ENCODE data around the gene ERC2.

Gene ERC2

DNA sequence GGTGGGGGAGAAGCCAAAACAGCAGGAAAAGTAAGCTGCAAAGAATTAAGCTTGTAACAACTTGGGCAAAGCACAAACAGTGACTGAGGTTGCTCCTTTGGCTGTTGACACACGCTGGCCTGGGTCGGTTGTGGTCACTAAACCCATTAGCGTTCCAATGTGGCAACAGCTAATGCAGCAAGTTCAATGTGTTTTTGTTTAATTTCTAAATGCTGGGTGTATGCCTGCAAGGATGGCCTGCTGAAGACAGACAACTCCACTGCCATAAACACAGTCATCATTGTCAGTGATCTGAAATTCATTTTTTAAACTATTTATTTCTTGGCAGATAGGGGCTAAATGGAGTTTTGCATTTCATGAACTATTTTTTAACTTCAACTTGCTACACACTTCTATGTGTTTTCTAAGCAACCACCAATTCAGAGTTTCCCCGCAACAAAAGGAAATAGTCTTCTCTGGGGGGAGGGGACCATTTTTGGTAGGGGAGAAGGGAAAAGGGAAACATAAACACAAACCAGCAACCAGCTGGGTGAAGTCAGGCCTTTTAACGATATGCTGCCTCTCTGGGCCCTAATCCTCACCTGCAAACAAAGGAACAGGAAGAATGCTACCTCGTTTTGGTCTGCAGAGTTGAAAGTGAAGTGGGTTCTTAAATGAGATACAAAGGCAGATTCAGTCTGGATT lies 946.4 kb downstream of the ERC2 start:
- H3K4me1 ChIP-seq (ENCODE audit: insufficient read depth, low read length) = peaks cover 28% of the 10 kb centered on the region
- no peaks in the 10 kb centered on the region for H3K36me3 ChIP-seq (ENCODE audit: insufficient read depth, low read depth, low read length)
- 0 out of 2 replicates have a peak overlapping the region, but pooled peaks have one; percentile 10 for H3K4me3 ChIP-seq (ENCODE audit: low read length)
- H3K27me3 ChIP-seq (ENCODE audit: insufficient read depth, low read length) = no peaks in the 10 kb centered on the region; the same call in 1 of the 2 replicates
- H3K9me3 ChIP-seq (ENCODE audit: insufficient read depth, low read depth, low read length) = no peaks in the 10 kb centered on the region
- peak overlapping the region; percentile 16 for H3K27ac ChIP-seq (ENCODE audit: low read length)
- H3K9ac ChIP-seq (ENCODE audit: low read depth, low read length) = peak overlapping the region; percentile 32; the same call in 1 of the 2 replicates

DNA sequence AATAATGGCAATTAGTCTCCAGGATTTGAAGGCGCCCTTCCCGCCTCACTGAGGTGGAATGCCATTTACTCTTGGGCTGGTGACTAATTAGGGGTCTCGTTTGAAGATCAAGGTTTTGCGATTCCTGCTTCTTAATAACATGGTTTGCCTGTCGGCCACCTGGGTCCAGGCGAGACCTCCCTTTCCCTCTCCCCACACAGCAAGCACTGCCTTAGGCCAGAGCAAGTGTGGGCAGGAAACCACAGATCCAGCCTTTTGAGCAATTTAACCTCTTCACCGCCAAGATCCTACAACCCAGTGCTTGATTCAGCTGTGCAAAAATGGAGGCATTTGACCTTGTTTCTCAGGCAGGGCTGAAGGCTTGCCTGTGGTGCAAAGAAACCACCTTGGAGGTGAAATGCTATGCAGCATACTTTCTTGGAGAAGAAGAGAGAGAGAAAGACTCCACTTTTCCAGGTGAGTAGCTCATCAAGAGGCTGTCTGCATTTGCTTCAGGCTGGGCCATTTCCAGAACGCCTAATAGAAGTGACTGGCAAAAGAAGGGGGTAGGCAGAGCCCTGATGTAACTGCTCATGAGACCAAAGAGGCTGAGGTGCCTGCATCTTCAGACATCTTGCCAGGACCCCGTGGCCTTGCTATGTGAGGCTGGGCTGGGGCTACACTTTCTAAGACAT lies 947.1 kb downstream of the ERC2 start:
- no peaks in the 10 kb centered on the region for H3K9me3 ChIP-seq (ENCODE audit: insufficient read depth, low read depth, low read length)
- peaks cover 33% of the 10 kb centered on the region for H3K4me1 ChIP-seq (ENCODE audit: insufficient read depth, low read length)
- H3K27ac ChIP-seq (ENCODE audit: low read length) = no peak overlapping the region
- H3K9ac ChIP-seq (ENCODE audit: low read depth, low read length) = peak overlapping the region; percentile 0; the same call in 1 of the 2 replicates
- H3K36me3 ChIP-seq (ENCODE audit: insufficient read depth, low read depth, low read length) = no peaks in the 10 kb centered on the region
- no peaks in the 10 kb centered on the region; the same call in 1 of the 2 replicates for H3K27me3 ChIP-seq (ENCODE audit: insufficient read depth, low read length)
- H3K4me3 ChIP-seq (ENCODE audit: low read length) = no peak overlapping the region

DNA sequence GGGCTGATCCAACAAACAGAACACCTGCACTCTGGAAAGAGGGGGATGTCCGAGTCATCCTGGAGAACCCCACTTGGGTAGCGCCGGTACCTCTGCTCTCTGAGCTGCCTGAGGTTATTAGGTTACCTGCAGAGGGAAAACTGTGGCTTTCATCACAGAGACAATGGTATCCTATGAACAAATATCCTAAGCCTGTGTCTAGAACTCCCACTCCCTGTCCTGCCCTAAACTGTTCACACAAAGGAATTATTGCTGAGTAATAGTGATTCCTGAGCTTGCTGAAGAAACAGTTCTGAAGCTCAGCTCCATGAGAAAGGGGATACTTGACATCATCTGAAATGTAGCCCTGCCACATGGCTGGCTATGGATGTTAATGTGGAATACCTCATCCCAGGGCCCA lies 949.2 kb downstream of the ERC2 start:
- no peaks in the 10 kb centered on the region for H3K36me3 ChIP-seq (ENCODE audit: insufficient read depth, low read depth, low read length)
- no peak overlapping the region for H3K27ac ChIP-seq (ENCODE audit: low read length)
- no peak overlapping the region for H3K9ac ChIP-seq (ENCODE audit: low read depth, low read length)
- no peaks in the 10 kb centered on the region; the same call in 1 of the 2 replicates for H3K27me3 ChIP-seq (ENCODE audit: insufficient read depth, low read length)
- H3K4me1 ChIP-seq (ENCODE audit: insufficient read depth, low read length) = peaks cover 37% of the 10 kb centered on the region
- no peaks in the 10 kb centered on the region for H3K9me3 ChIP-seq (ENCODE audit: insufficient read depth, low read depth, low read length)
- H3K4me3 ChIP-seq (ENCODE audit: low read length) = no peak overlapping the region

DNA sequence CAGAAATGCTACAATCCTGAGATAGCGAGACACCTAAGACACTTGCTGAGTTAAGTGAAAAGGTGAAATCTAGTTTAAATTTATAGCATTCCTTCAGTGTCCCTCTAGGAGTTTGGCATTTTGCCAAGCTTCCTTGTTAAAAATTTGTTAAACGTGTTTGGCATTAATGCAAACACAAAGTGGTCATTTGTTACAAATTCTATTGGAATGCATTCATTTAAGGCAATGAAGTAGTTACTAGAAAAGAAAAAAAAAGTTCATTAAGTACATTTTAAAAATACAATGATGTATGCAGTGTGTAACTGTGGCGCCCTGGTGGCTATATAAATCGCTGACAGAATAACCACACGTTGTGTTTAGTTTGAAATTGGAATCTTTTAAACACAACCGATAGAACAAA lies 949.8 kb downstream of the ERC2 start:
- Histone ChIP-seq H3K36me3 (ENCODE audit: insufficient read depth, low read depth, low read length) (no peaks in the 10 kb centered on the region), H3K27ac (ENCODE audit: low read length) (no peak overlapping the region), H3K9me3 (ENCODE audit: insufficient read depth, low read depth, low read length) (no peaks in the 10 kb centered on the region), H3K9ac (ENCODE audit: low read depth, low read length) (no peak overlapping the region), H3K4me3 (ENCODE audit: low read length) (no peak overlapping the region), H3K27me3 (ENCODE audit: insufficient read depth, low read length) (no peaks in the 10 kb centered on the region; the same call in 1 of the 2 replicates), H3K4me1 (ENCODE audit: insufficient read depth, low read length) (peaks cover 37% of the 10 kb centered on the region)

DNA sequence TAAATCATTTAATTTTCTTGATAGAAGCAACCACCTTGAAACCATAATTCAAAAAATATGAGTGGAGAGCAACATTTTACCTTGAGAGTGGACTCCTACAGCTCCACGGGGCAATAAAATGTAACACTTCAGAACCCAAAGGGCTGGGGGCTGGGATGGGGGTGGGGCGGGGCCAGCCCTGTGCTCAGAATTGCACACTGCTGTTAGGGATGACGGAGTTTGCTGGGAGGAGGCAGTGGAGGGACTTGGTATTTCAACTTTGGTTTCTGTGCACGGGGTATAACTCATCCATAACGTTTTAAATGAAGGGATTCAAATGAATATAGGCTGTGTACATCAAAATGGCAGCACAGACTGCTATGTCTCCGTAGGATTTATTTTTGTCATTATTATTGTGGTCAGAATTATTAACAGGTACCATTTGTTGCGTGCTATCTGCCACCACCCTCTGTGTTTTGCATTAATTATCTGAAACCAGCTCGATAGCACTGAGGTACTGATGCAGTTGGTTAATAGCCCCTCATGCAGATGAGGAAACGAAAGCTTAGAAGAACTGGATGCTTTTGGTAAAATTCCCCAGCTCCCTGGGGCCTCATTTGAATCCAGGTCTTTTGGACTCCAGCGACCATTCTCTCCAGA lies 951.8 kb downstream of the ERC2 start:
- Histone ChIP-seq H3K4me1 (ENCODE audit: insufficient read depth, low read length) (peaks cover 42% of the 10 kb centered on the region), H3K4me3 (ENCODE audit: low read length) (no peak overlapping the region), H3K27me3 (ENCODE audit: insufficient read depth, low read length) (no peaks in the 10 kb centered on the region), H3K9me3 (ENCODE audit: insufficient read depth, low read depth, low read length) (no peaks in the 10 kb centered on the region), H3K9ac (ENCODE audit: low read depth, low read length) (no peak overlapping the region), H3K27ac (ENCODE audit: low read length) (no peak overlapping the region), H3K36me3 (ENCODE audit: insufficient read depth, low read depth, low read length) (no peaks in the 10 kb centered on the region)

DNA sequence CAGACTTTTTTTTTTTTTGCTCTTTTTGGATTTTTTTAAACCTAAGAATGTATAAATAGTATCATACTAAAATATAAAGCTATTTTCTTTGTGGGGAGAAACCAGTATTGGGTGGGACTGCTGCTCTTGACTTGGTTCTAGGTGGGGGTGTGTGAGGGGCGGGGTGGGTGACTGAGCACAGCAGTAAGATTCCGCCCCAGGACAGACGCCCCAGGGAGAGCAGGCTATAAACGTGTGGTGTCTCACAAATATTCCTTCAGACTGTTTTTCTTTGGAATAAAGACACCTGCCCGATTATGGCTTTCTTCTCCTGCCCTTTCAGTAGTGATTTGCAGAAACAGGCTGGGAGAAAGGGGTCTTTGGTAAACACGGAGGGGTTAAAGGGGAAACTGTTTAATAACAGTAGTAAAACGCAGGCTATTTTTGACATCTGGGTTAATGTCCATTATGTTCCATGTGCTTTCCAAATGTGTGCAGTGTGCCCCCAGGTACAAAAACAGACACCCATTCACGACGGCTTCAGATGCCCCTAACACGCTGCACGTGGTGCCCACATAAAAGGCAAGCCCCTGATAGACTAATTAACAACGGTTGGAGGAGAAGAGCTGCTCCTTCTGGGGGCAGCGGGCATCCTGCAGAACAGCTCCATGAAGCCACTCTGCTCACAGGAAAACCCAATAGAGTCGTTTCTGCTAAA lies 952.6 kb downstream of the ERC2 start:
- H3K27me3 ChIP-seq (ENCODE audit: insufficient read depth, low read length) = no peaks in the 10 kb centered on the region
- no peaks in the 10 kb centered on the region for H3K9me3 ChIP-seq (ENCODE audit: insufficient read depth, low read depth, low read length)
- H3K4me1 ChIP-seq (ENCODE audit: insufficient read depth, low read length) = peaks cover 35% of the 10 kb centered on the region
- no peak overlapping the region for H3K27ac ChIP-seq (ENCODE audit: low read length)
- no peak overlapping the region for H3K9ac ChIP-seq (ENCODE audit: low read depth, low read length)
- H3K4me3 ChIP-seq (ENCODE audit: low read length) = no peak overlapping the region
- H3K36me3 ChIP-seq (ENCODE audit: insufficient read depth, low read depth, low read length) = no peaks in the 10 kb centered on the region

DNA sequence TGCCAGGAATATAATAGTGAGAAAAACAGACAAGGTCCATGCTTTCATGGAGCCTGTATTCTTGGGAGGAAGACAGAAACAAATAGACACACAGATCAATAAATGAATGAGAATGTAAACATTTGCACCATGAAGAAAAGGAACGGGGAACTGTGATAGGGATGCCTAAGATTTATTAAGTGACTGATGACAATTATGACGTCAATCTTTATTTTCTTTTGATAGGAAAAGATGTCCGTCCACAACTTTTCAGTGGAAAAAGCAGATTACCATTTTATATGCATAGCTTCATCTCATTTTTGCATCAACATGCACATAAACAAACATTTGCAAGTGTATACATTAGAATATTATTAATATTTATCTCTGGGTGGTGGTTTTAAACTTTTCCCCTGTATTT lies 953.3 kb downstream of the ERC2 start:
- H3K27ac ChIP-seq (ENCODE audit: low read length) = no peak overlapping the region
- no peaks in the 10 kb centered on the region for H3K27me3 ChIP-seq (ENCODE audit: insufficient read depth, low read length)
- H3K36me3 ChIP-seq (ENCODE audit: insufficient read depth, low read depth, low read length) = no peaks in the 10 kb centered on the region
- H3K9me3 ChIP-seq (ENCODE audit: insufficient read depth, low read depth, low read length) = no peaks in the 10 kb centered on the region
- no peak overlapping the region for H3K4me3 ChIP-seq (ENCODE audit: low read length)
- H3K9ac ChIP-seq (ENCODE audit: low read depth, low read length) = no peak overlapping the region
- peaks cover 33% of the 10 kb centered on the region for H3K4me1 ChIP-seq (ENCODE audit: insufficient read depth, low read length)

DNA sequence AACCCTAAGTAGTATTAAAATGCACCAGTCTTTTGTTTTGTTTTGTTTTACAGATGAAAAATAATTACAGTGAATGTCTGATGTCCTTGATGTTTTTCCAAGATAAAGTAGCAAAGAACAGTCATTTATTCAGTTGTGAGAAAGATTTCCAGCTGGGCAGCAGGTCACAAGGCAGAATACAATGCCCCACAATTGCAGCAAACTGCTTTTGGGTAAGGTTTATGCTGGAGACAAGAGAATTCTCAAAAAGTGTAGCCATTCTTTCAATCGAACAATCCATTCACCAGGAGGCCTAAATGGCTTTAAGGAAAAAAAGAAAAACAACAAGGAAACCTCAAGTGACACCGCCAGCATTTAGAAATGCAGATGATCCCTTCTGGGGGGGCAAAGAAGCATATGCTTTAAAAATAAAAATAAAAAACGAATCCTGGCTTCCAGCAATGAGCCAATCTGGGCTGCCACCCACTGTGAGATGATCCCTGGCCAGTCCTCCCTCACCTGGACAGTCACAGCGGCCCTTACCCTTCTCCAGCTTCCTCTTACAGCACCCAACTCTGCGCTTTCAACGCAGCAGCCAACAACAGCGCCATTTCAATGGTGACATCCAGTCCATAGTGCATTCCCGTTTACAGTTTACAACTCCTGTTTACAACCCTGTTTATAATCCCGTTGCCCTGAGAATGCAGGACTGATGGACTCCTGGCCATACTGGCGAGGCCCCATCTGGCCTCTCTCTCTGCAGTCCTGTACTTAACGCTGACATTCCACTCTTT lies 955.5 kb downstream of the ERC2 start:
- peaks cover 32% of the 10 kb centered on the region for H3K4me1 ChIP-seq (ENCODE audit: insufficient read depth, low read length)
- H3K36me3 ChIP-seq (ENCODE audit: insufficient read depth, low read depth, low read length) = no peaks in the 10 kb centered on the region
- no peak overlapping the region for H3K4me3 ChIP-seq (ENCODE audit: low read length)
- no peaks in the 10 kb centered on the region for H3K9me3 ChIP-seq (ENCODE audit: insufficient read depth, low read depth, low read length)
- no peaks in the 10 kb centered on the region for H3K27me3 ChIP-seq (ENCODE audit: insufficient read depth, low read length)
- H3K27ac ChIP-seq (ENCODE audit: low read length) = no peak overlapping the region
- no peak overlapping the region for H3K9ac ChIP-seq (ENCODE audit: low read depth, low read length)

DNA sequence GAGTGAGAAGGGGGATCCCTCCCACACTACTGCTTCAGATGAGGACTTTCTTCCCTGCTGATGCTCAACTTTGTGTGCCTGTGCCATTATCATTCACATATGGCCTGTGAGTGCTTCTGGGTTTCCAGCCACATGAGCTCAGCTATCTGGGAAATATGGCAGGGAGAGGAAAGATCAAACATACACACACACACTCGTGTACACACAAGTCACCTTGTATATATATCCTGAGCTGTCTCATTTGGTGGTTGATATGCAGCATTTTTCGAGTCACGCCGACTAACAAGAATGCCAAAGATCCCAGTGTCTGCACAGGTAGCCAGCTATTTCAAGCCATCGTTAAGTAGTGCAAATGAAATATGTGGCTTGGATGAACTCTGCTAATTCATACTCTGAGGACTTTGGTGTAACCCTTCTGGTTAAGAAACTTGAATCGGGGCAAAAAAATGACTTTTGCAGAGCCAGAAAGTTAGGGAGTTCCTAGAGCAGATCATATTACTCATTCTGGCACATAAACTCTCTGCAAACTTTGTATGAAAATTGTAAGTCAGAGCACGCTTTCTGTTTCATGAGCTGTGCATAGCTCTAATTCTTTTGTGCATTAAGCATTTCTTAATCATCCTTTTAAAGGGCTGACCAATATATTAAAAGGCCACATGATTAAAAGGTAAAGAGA lies 956.2 kb downstream of the ERC2 start:
- no peak overlapping the region for H3K4me3 ChIP-seq (ENCODE audit: low read length)
- H3K4me1 ChIP-seq (ENCODE audit: insufficient read depth, low read length) = peaks cover 32% of the 10 kb centered on the region
- H3K27me3 ChIP-seq (ENCODE audit: insufficient read depth, low read length) = no peaks in the 10 kb centered on the region
- H3K36me3 ChIP-seq (ENCODE audit: insufficient read depth, low read depth, low read length) = no peaks in the 10 kb centered on the region
- no peak overlapping the region for H3K9ac ChIP-seq (ENCODE audit: low read depth, low read length)
- no peaks in the 10 kb centered on the region for H3K9me3 ChIP-seq (ENCODE audit: insufficient read depth, low read depth, low read length)
- no peak overlapping the region for H3K27ac ChIP-seq (ENCODE audit: low read length)

DNA sequence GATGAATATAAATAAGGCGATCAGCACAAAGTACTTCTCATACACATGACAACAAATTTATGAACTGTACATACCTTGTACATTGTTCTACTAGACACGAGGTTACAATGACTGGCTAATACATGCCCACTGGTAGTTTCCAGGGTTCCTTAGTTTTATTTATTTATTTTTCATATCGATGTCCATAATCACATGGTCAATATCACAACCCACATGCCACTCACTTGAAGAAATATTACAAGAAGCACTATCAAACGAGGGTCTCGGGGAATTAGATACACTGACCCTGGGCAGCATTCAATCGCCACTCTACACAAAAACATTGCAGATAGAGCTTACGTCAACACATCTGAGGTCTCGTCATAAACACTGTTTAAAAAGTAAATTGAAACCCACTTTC lies 959.9 kb downstream of the ERC2 start:
- Histone ChIP-seq H3K9me3 (ENCODE audit: insufficient read depth, low read depth, low read length) (no peaks in the 10 kb centered on the region), H3K36me3 (ENCODE audit: insufficient read depth, low read depth, low read length) (no peaks in the 10 kb centered on the region), H3K4me1 (ENCODE audit: insufficient read depth, low read length) (peaks cover 26% of the 10 kb centered on the region), H3K27ac (ENCODE audit: low read length) (no peak overlapping the region), H3K27me3 (ENCODE audit: insufficient read depth, low read length) (no peaks in the 10 kb centered on the region), H3K9ac (ENCODE audit: low read depth, low read length) (no peak overlapping the region), H3K4me3 (ENCODE audit: low read length) (no peak overlapping the region)

All from iPS-20b (cell line).